Subcutaneous abdominal adipose tissue (tissue), 5 donors: ENCODE results near the gene FADS3.

ENCODE experiments used
- H3K27ac ChIP-seq: one replicate; pipeline ENCODE4 v1.7.0; 2013; ENCODE audit warnings: low read depth, mild to moderate bottlenecking, inconsistent platforms, low read length, moderate library complexity
- H3K27me3 ChIP-seq, 5 donors: one replicate each; pipeline ENCODE4 v1.7.0; 2013; ENCODE audit warnings: low read length in 5 of 5, inconsistent platforms in 1 of 5; ENCODE audit not compliant: control insufficient read depth in 5 of 5, insufficient read depth in 4 of 5
- H3K36me3 ChIP-seq, 5 donors: one replicate each; pipeline ENCODE4 v1.7.0; 2013; ENCODE audit warnings: low read length in 5 of 5; ENCODE audit not compliant: control insufficient read depth in 5 of 5, insufficient read depth in 5 of 5
- H3K4me1 ChIP-seq, 5 donors: one replicate each; pipeline ENCODE4 v1.7.0; 2013; ENCODE audit warnings: low read length in 5 of 5, mild to moderate bottlenecking in 3 of 5, moderate library complexity in 1 of 5; ENCODE audit not compliant: control insufficient read depth in 5 of 5, insufficient read depth in 5 of 5
- H3K4me3 ChIP-seq, 5 donors: one replicate each; pipeline ENCODE4 v1.7.0; 2013; ENCODE audit warnings: low read length in 5 of 5, low read depth in 1 of 5
- H3K9ac ChIP-seq, 5 donors: one replicate each; pipeline ENCODE4 v1.7.0; 2013; ENCODE audit warnings: low read length in 5 of 5, mild to moderate bottlenecking in 4 of 5, moderate library complexity in 3 of 5
- H3K9me3 ChIP-seq, 5 donors: one replicate each; pipeline ENCODE4 v1.7.0; 2013; ENCODE audit warnings: low read length in 5 of 5; ENCODE audit not compliant: control insufficient read depth in 5 of 5
- donor health status: healthy.
- donor health status: healthy.
- donor health status: healthy.
- donor health status: healthy.
- donor health status: healthy.

FADS3 gene

DNA sequence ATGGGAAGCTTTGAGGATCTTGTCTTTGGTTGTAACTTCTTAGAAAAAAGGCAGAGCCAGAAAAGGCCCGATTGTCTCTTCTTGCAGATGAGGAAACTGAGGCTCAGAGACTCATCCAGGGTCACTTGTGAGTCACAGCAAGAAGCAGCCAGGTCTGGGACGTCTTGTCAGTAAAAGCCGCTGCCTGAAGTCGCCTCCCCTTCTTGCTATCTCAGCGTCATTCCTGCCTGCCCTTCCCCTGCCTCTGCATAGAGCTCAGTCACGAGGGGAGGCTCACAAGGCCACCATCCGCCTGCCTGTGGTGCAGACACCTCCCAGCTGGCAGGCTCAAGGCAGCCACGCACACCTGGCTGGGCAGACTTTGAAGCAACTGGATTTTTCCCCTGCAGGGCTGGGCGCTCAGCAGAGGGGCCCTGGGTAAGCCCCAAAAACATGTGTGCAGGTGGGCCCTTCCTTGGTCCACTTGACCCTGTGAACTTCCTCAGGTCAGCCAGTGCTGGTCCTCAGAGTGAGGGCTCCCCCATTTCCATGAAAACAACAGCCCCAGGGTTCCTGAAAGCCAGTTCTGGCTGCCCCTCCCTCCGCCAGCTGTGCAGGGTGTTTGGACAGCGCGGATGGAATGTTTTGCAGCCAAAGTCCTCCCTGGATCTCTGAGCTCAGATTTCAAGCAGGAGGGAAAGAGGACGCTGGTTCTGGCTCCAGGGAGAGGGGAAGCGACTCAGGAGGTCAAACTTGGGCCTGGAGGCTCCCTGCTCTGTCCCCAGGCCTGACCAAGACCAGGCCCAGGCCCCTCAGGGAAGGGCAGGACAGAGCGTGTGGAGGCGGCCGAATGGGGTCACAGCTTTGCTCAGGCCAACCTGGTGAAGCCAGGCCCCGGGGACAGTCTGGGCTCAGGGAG is 32.1 kb upstream of the FADS3 start:
- H3K27ac ChIP-seq = peak overlapping the region; percentile 81
- H3K4me3 ChIP-seq = peak overlapping the region in 1 of 5 donors; percentile 6
- peaks cover 7 to 57% (median 28%) of the 10 kb centered on the region in 5 donors for H3K4me1 ChIP-seq
- H3K9ac ChIP-seq = peak overlapping the region in 3 of 5 donors; percentile 30 to 46 (median 45)
- H3K9me3 ChIP-seq = no peaks in the 10 kb centered on the region
- peaks cover 6 to 32% (median 15%) of the 10 kb centered on the region in 5 donors for H3K27me3 ChIP-seq
- no peaks in the 10 kb centered on the region for H3K36me3 ChIP-seq

DNA sequence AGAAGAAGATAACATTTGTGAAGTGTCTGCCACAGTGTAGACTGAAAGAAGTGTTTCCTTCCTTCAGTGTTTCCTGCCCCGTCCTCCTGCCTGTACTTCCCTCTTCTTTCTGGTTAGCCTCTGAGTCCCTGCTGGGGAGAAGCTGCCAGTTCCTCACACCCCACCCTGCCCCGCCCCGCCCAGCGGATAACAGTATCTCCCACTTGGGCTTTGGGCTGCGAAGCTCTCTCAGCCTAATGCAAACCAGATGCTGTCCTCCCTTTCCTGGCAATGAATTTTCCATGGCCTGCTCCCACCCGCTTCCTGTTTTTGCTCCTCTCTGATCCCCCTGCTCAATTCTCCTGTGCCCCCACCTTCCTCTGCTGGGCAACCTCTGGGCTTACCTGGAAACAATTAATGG is 31.2 kb upstream of the FADS3 start:
- H3K4me1 ChIP-seq = peaks cover 10 to 66% (median 37%) of the 10 kb centered on the region in 5 donors
- peak overlapping the region in 2 of 5 donors; percentile 21 to 45 for H3K9ac ChIP-seq
- H3K4me3 ChIP-seq = no peak overlapping the region
- peaks cover 6 to 39% (median 18%) of the 10 kb centered on the region in 5 donors for H3K27me3 ChIP-seq
- no peaks in the 10 kb centered on the region for H3K36me3 ChIP-seq
- H3K27ac ChIP-seq = peak overlapping the region; percentile 81
- no peaks in the 10 kb centered on the region for H3K9me3 ChIP-seq

DNA sequence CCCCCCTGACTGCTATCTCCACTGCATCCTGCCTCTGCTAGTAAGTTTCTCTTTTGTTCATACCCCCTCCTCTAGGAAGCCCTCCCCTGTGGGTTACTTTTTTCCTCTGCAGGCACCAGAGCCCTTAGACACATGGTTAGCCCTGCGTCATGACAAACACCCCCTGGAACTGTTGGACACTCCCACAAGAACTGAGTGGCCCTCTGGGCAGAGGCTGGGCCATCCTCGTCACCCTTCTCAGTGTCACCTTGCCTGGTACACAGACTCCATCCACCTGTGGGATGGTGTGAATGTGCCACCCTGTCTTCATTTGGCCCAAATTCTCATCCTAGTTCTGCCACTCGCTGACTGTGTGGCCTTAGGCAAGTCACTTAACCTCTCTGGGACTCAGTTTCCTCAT is 30.1 kb upstream of the FADS3 start:
- H3K9ac ChIP-seq = no peak overlapping the region
- H3K4me1 ChIP-seq = peaks cover 10 to 74% (median 44%) of the 10 kb centered on the region in 5 donors
- no peaks in the 10 kb centered on the region for H3K9me3 ChIP-seq
- no peak overlapping the region for H3K4me3 ChIP-seq
- no peaks in the 10 kb centered on the region for H3K36me3 ChIP-seq
- peaks cover 6 to 40% (median 18%) of the 10 kb centered on the region in 5 donors for H3K27me3 ChIP-seq
- H3K27ac ChIP-seq = no peak overlapping the region

DNA sequence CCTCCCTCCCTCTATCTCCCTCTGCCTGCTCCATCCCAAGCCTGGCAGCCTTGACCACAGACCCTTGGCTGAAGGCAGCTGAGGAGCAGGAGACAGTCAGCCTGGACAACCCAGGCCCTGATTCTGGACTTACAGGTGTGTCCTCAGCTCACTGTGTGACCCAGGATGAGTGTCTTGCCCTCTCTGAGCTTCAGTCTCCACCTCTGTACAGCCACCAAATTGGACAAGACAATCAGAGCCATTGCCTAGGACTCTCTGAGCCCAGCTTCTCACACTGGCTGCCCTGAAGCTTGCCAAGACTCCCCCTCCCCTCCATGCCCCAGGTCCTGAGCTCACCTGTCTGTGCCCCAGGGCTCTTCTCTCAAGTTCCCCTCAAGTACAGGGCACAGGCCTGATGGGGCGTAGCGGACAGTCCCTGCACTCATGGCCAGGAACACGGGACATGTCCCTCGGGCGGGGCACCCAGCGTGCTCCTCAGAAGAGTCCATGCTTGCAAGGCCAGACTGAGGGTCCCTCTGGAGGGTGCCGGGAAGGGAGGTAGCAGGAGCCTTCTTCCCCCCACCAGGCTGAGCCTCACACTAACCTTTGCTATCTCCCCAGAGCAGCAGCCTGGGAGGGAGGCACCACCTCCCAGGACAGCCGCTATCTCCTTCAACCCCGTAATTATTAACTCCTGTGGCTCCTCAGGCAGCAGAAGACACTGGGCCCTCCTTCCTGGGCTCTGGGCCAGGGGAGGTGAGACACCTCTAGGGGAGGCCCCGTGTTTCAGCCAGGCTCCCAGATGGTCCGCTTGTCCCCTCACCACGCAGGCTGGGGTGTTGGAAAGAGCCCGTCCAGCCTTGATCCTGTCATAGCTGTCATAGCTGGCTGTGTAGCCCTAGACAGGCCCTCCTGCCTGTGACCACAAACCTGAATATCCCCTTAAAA is 28.6 kb upstream of the FADS3 start:
- Histone ChIP-seq H3K36me3 (no peaks in the 10 kb centered on the region), H3K27ac (no peak overlapping the region), H3K27me3 (peaks cover 6 to 41% (median 18%) of the 10 kb centered on the region in 5 donors), H3K4me3 (no peak overlapping the region), H3K9ac (no peak overlapping the region), H3K4me1 (peaks cover 10 to 83% (median 53%) of the 10 kb centered on the region in 5 donors), H3K9me3 (no peaks in the 10 kb centered on the region)

DNA sequence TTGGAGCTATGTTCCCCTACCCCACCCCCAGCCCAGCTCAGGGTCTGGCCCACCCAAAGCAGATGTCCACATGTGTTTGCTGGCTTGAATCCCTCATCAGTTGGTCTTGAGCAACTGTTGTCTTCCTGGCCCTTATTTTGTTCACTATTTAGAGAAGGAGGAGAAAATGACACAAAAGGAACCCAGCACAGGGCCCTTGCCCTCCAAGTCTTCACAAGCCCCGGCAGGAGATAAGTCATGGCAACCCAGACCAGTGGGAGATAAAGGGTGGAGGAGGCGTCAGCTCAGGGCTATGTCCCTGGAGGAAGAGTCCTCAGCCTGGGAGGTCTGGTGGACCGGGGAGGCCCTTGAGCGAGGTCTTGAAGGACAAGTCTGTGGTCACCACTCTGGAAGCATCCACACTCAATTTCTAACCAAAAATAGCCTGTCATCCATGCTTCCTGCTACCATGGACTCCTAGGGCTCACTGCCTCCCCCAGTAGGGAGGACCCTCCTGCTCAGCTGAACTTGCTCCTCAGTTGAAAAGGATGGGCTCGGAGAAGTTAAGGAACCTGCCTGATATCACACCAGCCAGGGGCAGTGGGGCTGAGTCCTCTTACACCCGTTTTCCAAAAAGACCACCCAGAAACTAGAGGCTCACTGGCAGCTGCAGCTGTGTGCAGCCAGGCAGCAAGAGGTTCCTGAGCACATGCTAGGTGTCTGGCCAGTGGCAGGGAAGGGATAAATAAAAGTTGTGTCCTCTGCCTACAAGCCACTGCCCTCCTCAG is 27.8 kb upstream of the FADS3 start:
- peaks cover 7 to 84% (median 59%) of the 10 kb centered on the region in 5 donors for H3K4me1 ChIP-seq
- no peak overlapping the region for H3K9ac ChIP-seq
- no peak overlapping the region for H3K4me3 ChIP-seq
- no peaks in the 10 kb centered on the region for H3K9me3 ChIP-seq
- H3K27ac ChIP-seq = peak overlapping the region; percentile 41
- H3K27me3 ChIP-seq = peaks cover 6 to 39% (median 18%) of the 10 kb centered on the region in 5 donors
- H3K36me3 ChIP-seq = no peaks in the 10 kb centered on the region

DNA sequence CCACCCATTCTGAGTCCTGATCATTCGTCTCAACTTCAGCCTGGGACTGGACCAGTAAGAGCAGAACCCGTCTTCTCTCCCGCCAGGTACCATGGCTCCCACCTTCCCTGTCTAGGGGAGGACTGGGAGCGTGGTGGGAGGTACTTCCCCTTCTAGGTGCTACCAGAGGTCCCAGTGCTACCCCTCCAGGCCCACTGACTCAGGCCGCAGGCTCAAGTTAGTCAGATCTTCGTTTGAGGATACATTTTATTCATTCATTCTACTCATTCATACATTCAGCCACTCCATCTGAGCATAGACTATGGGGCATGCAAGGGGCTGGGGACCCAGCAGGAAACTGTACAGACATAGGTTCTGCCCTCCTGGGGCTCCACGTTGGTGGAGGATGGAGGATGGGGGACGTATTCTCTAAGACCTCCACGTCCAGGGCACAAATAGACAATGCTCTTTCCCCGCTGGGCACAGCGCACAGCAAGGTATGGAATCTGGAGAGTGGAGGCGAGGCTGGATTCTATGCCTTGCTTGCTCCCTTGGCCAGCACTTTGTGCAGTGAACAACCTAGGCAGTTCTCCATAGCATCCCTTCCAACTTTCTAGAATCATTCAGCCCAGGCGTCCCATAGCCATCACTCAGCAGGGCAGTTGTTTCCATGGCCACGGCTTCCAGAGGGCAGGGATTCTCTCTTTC is 27.0 kb upstream of the FADS3 start:
- Histone ChIP-seq H3K27ac (peak overlapping the region; percentile 60), H3K27me3 (peaks cover 6 to 37% (median 18%) of the 10 kb centered on the region in 5 donors), H3K4me3 (peak overlapping the region in 3 of 5 donors; percentile 63 to 73 (median 69)), H3K9ac (peak overlapping the region in 2 of 5 donors; percentile 6 to 73), H3K36me3 (no peaks in the 10 kb centered on the region), H3K4me1 (peaks cover 7 to 84% (median 59%) of the 10 kb centered on the region in 5 donors), H3K9me3 (no peaks in the 10 kb centered on the region)

DNA sequence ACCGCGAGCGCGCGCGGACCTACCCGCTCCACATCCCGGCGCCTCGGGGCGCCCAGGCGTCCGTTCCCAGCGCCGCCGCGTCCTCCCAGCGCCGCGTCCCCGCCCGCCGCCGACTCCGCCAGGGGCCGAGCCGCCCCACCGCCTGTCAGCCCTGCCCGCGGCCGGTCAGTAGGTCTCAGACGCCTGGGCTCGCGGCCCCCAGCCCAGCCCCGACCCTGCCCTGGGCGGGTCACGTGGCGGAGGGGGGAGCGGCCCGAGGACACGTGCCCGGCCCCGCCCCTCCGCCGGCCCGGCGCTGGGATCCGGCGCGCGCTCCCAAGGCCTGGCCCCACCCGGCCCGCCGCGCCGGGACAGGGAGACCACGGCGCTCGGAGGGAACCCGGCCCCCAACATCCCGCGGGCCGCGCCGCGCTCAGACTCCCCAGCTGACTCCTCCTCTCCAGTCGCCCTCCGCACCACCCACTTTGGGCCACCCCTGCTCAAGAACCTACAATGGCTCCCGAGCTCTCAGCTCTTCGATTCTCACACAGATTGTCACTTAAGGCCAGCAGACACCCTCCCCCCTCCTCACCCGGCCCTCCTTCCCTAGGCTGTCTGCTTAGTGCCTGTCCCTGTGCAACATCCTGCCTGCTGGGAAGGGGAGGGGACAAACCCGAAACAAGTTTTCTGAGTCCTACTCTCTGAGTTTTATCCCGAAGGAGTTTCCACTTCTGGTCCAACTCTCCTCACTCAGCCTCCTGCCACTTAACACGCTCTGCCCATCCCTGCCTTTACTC is 26.2 kb upstream of the FADS3 start, which contains the start of gene RAB3IL1:
Gene RAB3IL1 (minus strand): TSS at position 233 of the 776 bp plus-strand sequence. CDS start 199 bp downstream, at position 34.
- H3K27me3 ChIP-seq = peaks cover 6 to 34% (median 15%) of the 10 kb centered on the region in 5 donors
- peak within 1 kb of the TSS; percentile 60 for H3K27ac ChIP-seq
- peak within 1 kb of the TSS; percentile 63 to 73 (median 67) for H3K4me3 ChIP-seq
- H3K9me3 ChIP-seq = no peaks in the 10 kb centered on the region
- peak within 1 kb of the TSS in 4 of 5 donors; percentile 43 to 73 (median 68) for H3K9ac ChIP-seq
- H3K4me1 ChIP-seq = peaks cover 7 to 83% (median 59%) of the 10 kb centered on the region in 5 donors
- no peaks in the 10 kb centered on the region for H3K36me3 ChIP-seq

DNA sequence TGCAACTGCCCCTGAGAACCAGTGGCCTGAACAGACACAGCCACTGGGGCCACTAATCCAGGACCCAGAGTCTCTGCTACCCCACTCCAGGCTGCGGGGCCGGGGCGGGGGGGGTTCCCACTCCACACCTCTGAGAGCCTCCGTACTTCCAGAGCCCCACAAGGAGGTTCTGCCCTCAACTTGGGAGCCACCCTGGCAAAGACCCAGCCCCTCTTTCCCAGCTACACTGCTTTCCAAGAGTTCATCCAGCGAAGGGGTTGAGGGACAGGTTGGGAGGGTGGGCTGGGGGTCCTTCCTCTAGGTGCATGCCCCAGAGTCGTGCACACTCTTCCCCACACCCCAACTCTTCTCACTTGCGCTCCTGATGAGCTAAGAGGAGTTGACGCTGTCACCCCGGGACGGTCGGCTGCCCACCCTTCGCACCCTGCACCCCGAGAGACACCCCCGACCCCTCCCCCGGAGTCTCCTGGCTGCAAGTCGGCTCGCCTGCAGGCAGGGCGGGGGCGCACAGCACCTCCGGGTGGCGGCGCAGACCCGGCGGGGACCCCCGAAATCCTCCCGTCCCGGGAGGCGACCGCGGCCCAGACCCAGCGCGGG is 25.5 kb upstream of the FADS3 start:
- H3K9ac ChIP-seq = peak overlapping the region in 3 of 5 donors; percentile 66 to 73 (median 70)
- H3K4me1 ChIP-seq = peaks cover 7 to 83% (median 66%) of the 10 kb centered on the region in 5 donors
- H3K36me3 ChIP-seq = no peaks in the 10 kb centered on the region
- no peaks in the 10 kb centered on the region for H3K9me3 ChIP-seq
- peaks cover 6 to 34% (median 15%) of the 10 kb centered on the region in 5 donors for H3K27me3 ChIP-seq
- peak overlapping the region; percentile 23 for H3K27ac ChIP-seq
- H3K4me3 ChIP-seq = peak overlapping the region; percentile 63 to 73 (median 67)
